ENCODE results near the gene SELENOS. TPM values are rescaled to one million over a fixed set of nuclear protein-coding genes. Genes with fewer than 3 reads are reported as not detected.

SELENOS gene
- total and polyA plus RNA-seq, 9 of the 15 experiments (the other 6 are each of a cell fraction or from before 2014, with no cell fraction given) = 24.9 to 57.4 (median 47.9) TPM

- TF ChIP-seq KDM1A (IDR thresholded peaks at IDR 0.05) (no peak), PHF21A (IDR thresholded peaks at IDR 0.05; ENCODE audit: borderline replicate concordance, low read depth) (no peak), ZNF717 (CRISPR knock-in tag; IDR thresholded peaks at IDR 0.05) (no peak), ZNF778 (CRISPR knock-in tag; IDR thresholded peaks at IDR 0.05) (no peak), HDAC3 (IDR thresholded peaks at IDR 0.05; ENCODE audit: borderline replicate concordance, partially characterized antibody) (no peak), CCNT2 (IDR thresholded peaks at IDR 0.05; ENCODE audit: borderline replicate concordance, extremely low read depth, insufficient read length, low read depth, low read length) (no peak), ZEB2 (IDR thresholded peaks at IDR 0.05) (no peak), POLR2AphosphoS2 (IDR thresholded peaks at IDR 0.05; ENCODE audit: low read length) (no peak), CGGBP1 (CRISPR knock-in tag; IDR thresholded peaks at IDR 0.05) (no peak), FOXA1 (IDR thresholded peaks at IDR 0.05; ENCODE audit: borderline replicate concordance) (no peak), POLR2H (tag; IDR thresholded peaks at IDR 0.05; ENCODE audit: low read depth) (no peak), CTCF (IDR thresholded peaks at IDR 0.05 in 2 of 3, conservative IDR thresholded peaks at IDR 0.05 in 1 of 3; ENCODE audit: insufficient read depth in 2 of 3, low read depth in 1 of 3, low read length in 3 of 3) (peak; percentile 66 to 79 (median 67)), ZNF518B (CRISPR knock-in tag; IDR thresholded peaks at IDR 0.05) (no peak)
- TF ChIP-seq, protein P1, sequence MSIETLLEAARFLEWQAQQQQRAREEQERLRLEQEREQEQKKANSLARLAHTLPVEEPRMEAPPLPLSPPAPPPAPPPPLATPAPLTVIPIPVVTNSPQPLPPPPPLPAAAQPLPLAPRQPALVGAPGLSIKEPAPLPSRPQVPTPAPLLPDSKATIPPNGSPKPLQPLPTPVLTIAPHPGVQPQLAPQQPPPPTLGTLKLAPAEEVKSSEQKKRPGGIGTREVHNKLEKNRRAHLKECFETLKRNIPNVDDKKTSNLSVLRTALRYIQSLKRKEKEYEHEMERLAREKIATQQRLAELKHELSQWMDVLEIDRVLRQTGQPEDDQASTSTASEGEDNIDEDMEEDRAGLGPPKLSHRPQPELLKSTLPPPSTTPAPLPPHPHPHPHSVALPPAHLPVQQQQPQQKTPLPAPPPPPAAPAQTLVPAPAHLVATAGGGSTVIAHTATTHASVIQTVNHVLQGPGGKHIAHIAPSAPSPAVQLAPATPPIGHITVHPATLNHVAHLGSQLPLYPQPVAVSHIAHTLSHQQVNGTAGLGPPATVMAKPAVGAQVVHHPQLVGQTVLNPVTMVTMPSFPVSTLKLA (conservative IDR thresholded peaks at IDR 0.05) = peak in 1 of 2 experiments; percentile 61; a peak in 3 of 4 replicates
- TF ChIP-seq, protein P2, sequence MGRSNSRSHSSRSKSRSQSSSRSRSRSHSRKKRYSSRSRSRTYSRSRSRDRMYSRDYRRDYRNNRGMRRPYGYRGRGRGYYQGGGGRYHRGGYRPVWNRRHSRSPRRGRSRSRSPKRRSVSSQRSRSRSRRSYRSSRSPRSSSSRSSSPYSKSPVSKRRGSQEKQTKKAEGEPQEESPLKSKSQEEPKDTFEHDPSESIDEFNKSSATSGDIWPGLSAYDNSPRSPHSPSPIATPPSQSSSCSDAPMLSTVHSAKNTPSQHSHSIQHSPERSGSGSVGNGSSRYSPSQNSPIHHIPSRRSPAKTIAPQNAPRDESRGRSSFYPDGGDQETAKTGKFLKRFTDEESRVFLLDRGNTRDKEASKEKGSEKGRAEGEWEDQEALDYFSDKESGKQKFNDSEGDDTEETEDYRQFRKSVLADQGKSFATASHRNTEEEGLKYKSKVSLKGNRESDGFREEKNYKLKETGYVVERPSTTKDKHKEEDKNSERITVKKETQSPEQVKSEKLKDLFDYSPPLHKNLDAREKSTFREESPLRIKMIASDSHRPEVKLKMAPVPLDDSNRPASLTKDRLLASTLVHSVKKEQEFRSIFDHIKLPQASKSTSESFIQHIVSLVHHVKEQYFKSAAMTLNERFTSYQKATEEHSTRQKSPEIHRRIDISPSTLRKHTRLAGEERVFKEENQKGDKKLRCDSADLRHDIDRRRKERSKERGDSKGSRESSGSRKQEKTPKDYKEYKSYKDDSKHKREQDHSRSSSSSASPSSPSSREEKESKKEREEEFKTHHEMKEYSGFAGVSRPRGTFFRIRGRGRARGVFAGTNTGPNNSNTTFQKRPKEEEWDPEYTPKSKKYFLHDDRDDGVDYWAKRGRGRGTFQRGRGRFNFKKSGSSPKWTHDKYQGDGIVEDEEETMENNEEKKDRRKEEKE (IDR thresholded peaks at IDR 0.05; ENCODE audit: borderline replicate concordance in 1 of 2, control insufficient read depth in 1 of 2, low read depth in 2 of 2, low read length in 1 of 2) = no peak
These were observed 7.6 kb downstream of the SELENOS start (continued) for GRCh38 chr15:101269479-101270223.

Data from K562 (cell line).